ENCODE measurements around the gene AP1G2. TPM values are rescaled to one million over a fixed set of nuclear protein-coding genes. Genes with fewer than 3 reads are reported as not detected.
"Not testable (repeated sequence)": the region's sequence is repeated elsewhere in the genome, so short reads cannot be mapped to it uniquely, and the experiment has no call there.

Gene AP1G2
- total and polyA plus RNA-seq, 2 donors (not counting 1 experiment from before 2014, with no cell fraction given), result 648 to 1,185 TPM

DNA sequence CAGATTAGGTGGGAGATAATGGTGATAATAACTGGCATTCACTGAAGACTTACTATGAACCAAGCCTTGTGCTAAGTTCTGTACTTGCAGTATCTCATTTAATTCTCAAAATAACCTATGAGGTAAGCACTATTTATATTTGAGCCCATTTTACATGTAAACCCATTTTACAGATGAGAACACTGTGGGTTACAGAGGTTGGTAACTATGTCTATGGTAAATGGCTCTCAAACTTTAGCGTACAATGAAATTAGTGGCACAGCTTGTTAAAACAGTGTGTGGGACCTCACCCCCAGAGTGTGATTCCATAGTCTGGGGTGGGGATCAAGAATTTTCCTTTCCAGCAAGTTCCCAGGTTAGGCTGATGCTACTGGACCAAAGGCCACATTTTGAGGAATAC is 33.2 kb upstream of the AP1G2 start:
- no peaks in the 10 kb centered on the region for H3K9me3 Mint-ChIP-seq (ENCODE audit: insufficient read depth)
- H3K4me1 ChIP-seq (ENCODE audit: control insufficient read depth in 2 of 2, insufficient read depth in 2 of 2, low read length in 2 of 2), result no peaks in the 10 kb centered on the region
- peaks cover 0 to 8% (median 1%) of the 10 kb centered on the region in 3 donors for H3K9me3 ChIP-seq (ENCODE audit: control extremely low read depth in 1 of 3, control insufficient read depth in 2 of 3, insufficient read depth in 1 of 3, low read length in 2 of 3)
- no peak overlapping the region for H3K4me2 ChIP-seq (replicated peaks; ENCODE audit: low read depth, low read length, poor library complexity, severe bottlenecking)
- H3K4me3 Mint-ChIP-seq, result no peak overlapping the region
- 100% methylated on average over 1 of the region's 1 CpG for WGBS (ENCODE audit: insufficient coverage)
- DNase-seq (no peak), ATAC-seq (ENCODE audit: low read depth) (no peak)
- intact Hi-C loops (cut with micrococcal nuclease), result no loop called here
- no peaks in the 10 kb centered on the region for H3K4me1 Mint-ChIP-seq
- H3K79me2 ChIP-seq (ENCODE audit: control insufficient read depth, insufficient read depth, low read length), result no peaks in the 10 kb centered on the region
- no peak for TF ChIP-seq EZH2 (IDR thresholded peaks at IDR 0.05; ENCODE audit: borderline replicate concordance, insufficient read depth, low read depth, low read length, poor library complexity, severe bottlenecking)
- TF ChIP-seq, protein P1, sequence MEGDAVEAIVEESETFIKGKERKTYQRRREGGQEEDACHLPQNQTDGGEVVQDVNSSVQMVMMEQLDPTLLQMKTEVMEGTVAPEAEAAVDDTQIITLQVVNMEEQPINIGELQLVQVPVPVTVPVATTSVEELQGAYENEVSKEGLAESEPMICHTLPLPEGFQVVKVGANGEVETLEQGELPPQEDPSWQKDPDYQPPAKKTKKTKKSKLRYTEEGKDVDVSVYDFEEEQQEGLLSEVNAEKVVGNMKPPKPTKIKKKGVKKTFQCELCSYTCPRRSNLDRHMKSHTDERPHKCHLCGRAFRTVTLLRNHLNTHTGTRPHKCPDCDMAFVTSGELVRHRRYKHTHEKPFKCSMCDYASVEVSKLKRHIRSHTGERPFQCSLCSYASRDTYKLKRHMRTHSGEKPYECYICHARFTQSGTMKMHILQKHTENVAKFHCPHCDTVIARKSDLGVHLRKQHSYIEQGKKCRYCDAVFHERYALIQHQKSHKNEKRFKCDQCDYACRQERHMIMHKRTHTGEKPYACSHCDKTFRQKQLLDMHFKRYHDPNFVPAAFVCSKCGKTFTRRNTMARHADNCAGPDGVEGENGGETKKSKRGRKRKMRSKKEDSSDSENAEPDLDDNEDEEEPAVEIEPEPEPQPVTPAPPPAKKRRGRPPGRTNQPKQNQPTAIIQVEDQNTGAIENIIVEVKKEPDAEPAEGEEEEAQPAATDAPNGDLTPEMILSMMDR (IDR thresholded peaks at IDR 0.05), result no peak
- ChIA-PET POLR2A (no interaction called here), CTCF (interaction anchor here (1.6 kb wide), 1 partner anchor 31 kb away, joined by 3 read pairs; no protein-coding TSS in a partner anchor)
- no peak overlapping the region for H3K4me3 ChIP-seq (ENCODE audit: control extremely low read depth in 1 of 5, extremely low read depth in 1 of 5, insufficient read depth in 1 of 5, low read depth in 2 of 5, low read length in 4 of 5)
- H3K36me3 ChIP-seq (replicated peaks in 1 of 2; ENCODE audit: control extremely low read depth in 1 of 2, control insufficient read depth in 1 of 2, extremely low read depth in 1 of 2, insufficient read depth in 2 of 2, low read length in 1 of 2), result no peaks in the 10 kb centered on the region
- peaks cover 14% of the 10 kb centered on the region for H3K27me3 Mint-ChIP-seq
- H3K27ac ChIP-seq (ENCODE audit: low read length in 2 of 2), result no peak overlapping the region
- H3K27ac Mint-ChIP-seq, result no peak overlapping the region
- no peak overlapping the region for H2AFZ ChIP-seq (ENCODE audit: insufficient read depth, low read depth, low read length, poor library complexity, severe bottlenecking)
- H3K27me3 ChIP-seq (replicated peaks in 1 of 4; ENCODE audit: control extremely low read depth in 1 of 4, control insufficient read depth in 3 of 4, insufficient read depth in 4 of 4, low read length in 3 of 4), result peaks cover 0 to 5% (median 0%) of the 10 kb centered on the region in 4 experiments
- H3K9ac ChIP-seq (ENCODE audit: low read length), result no peak overlapping the region
- no peaks in the 10 kb centered on the region for H4K20me1 ChIP-seq (ENCODE audit: control insufficient read depth, insufficient read depth, low read length, poor library complexity, severe bottlenecking)

DNA sequence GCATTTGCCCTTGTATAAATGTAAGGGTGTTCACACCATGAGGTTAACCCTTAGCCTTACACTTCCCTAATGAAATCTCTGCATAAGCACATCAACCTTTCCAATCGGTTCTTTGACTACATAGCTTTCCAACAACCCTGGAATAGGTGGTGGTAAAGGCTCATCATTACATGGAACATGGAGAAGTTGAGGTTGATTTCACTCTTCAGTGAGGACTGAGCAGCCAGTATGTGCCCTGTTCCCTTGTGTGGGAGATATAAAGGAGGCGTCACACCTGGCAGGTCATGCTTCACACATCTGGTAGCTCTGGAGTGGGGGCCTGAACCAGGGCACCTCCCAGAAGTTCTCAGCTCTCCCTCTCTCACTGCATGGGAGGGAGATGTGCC is 32.7 kb upstream of the AP1G2 start:
- intact Hi-C loops (cut with micrococcal nuclease), result no loop called here
- H4K20me1 ChIP-seq (ENCODE audit: control insufficient read depth, insufficient read depth, low read length, poor library complexity, severe bottlenecking), result no peaks in the 10 kb centered on the region
- no peak overlapping the region for H3K4me3 ChIP-seq (ENCODE audit: control extremely low read depth in 1 of 5, extremely low read depth in 1 of 5, insufficient read depth in 1 of 5, low read depth in 2 of 5, low read length in 4 of 5)
- no peaks in the 10 kb centered on the region for H3K79me2 ChIP-seq (ENCODE audit: control insufficient read depth, insufficient read depth, low read length)
- no peak overlapping the region for H3K27ac ChIP-seq (ENCODE audit: low read length in 2 of 2)
- peaks cover 14% of the 10 kb centered on the region for H3K27me3 Mint-ChIP-seq
- no peak overlapping the region for H3K27ac Mint-ChIP-seq
- peaks cover 0 to 5% (median 0%) of the 10 kb centered on the region in 4 experiments for H3K27me3 ChIP-seq (replicated peaks in 1 of 4; ENCODE audit: control extremely low read depth in 1 of 4, control insufficient read depth in 3 of 4, insufficient read depth in 4 of 4, low read length in 3 of 4)
- ChIA-PET CTCF (interaction anchor here (1.6 kb wide), 1 partner anchor 32 kb away, joined by 3 read pairs; no protein-coding TSS in a partner anchor), POLR2A (no interaction called here)
- no peaks in the 10 kb centered on the region for H3K9me3 Mint-ChIP-seq (ENCODE audit: insufficient read depth)
- no peak overlapping the region for H3K4me3 Mint-ChIP-seq
- no peak for ATAC-seq (ENCODE audit: low read depth)
- no peaks in the 10 kb centered on the region for H3K36me3 ChIP-seq (replicated peaks in 1 of 2; ENCODE audit: control extremely low read depth in 1 of 2, control insufficient read depth in 1 of 2, extremely low read depth in 1 of 2, insufficient read depth in 2 of 2, low read length in 1 of 2)
- DNase-seq, result no peak
- no peak overlapping the region for H2AFZ ChIP-seq (ENCODE audit: insufficient read depth, low read depth, low read length, poor library complexity, severe bottlenecking)
- H3K9me3 ChIP-seq (ENCODE audit: control extremely low read depth in 1 of 3, control insufficient read depth in 2 of 3, insufficient read depth in 1 of 3, low read length in 2 of 3), result peaks cover 0 to 8% (median 1%) of the 10 kb centered on the region in 3 donors
- TF ChIP-seq, protein P1 (IDR thresholded peaks at IDR 0.05), result no peak
- TF ChIP-seq EZH2 (IDR thresholded peaks at IDR 0.05; ENCODE audit: borderline replicate concordance, insufficient read depth, low read depth, low read length, poor library complexity, severe bottlenecking), result no peak
- WGBS (ENCODE audit: insufficient coverage), result 40% methylated on average over 1 of the region's 2 CpGs
- H3K9ac ChIP-seq (ENCODE audit: low read length), result no peak overlapping the region
- no peaks in the 10 kb centered on the region for H3K4me1 ChIP-seq (ENCODE audit: control insufficient read depth in 2 of 2, insufficient read depth in 2 of 2, low read length in 2 of 2)
- no peaks in the 10 kb centered on the region for H3K4me1 Mint-ChIP-seq
- H3K4me2 ChIP-seq (replicated peaks; ENCODE audit: low read depth, low read length, poor library complexity, severe bottlenecking), result no peak overlapping the region

GRCh38 chr14:23594191-23594590 is 26.6 kb upstream of the AP1G2 start:
- DNase-seq; H3K36me3 ChIP-seq (replicated peaks in 1 of 2; ENCODE audit: control extremely low read depth in 1 of 2, control insufficient read depth in 1 of 2, extremely low read depth in 1 of 2, insufficient read depth in 2 of 2, low read length in 1 of 2); ATAC-seq (ENCODE audit: low read depth); H2AFZ ChIP-seq (ENCODE audit: insufficient read depth, low read depth, low read length, poor library complexity, severe bottlenecking); H3K4me1 Mint-ChIP-seq; H3K4me1 ChIP-seq (ENCODE audit: control insufficient read depth in 2 of 2, insufficient read depth in 2 of 2, low read length in 2 of 2); H3K9ac ChIP-seq (ENCODE audit: low read length); H3K27me3 Mint-ChIP-seq; intact Hi-C loops (cut with micrococcal nuclease); H3K9me3 ChIP-seq (ENCODE audit: control extremely low read depth in 1 of 3, control insufficient read depth in 2 of 3, insufficient read depth in 1 of 3, low read length in 2 of 3); H3K4me3 ChIP-seq (ENCODE audit: control extremely low read depth in 1 of 5, extremely low read depth in 1 of 5, insufficient read depth in 1 of 5, low read depth in 2 of 5, low read length in 4 of 5); H3K27ac Mint-ChIP-seq; H3K27me3 ChIP-seq (replicated peaks in 1 of 4; ENCODE audit: control extremely low read depth in 1 of 4, control insufficient read depth in 3 of 4, insufficient read depth in 4 of 4, low read length in 3 of 4); H3K9me3 Mint-ChIP-seq (ENCODE audit: insufficient read depth); H3K27ac ChIP-seq (ENCODE audit: low read length in 2 of 2); H3K4me2 ChIP-seq (replicated peaks; ENCODE audit: low read depth, low read length, poor library complexity, severe bottlenecking); H3K79me2 ChIP-seq (ENCODE audit: control insufficient read depth, insufficient read depth, low read length); H3K4me3 Mint-ChIP-seq; H4K20me1 ChIP-seq (ENCODE audit: control insufficient read depth, insufficient read depth, low read length, poor library complexity, severe bottlenecking); CTCF ChIA-PET; POLR2A ChIA-PET: not testable (repeated sequence)
- WGBS (ENCODE audit: insufficient coverage), result no CpG with 5 or more reads among the region's 3 CpGs
